GM12878 (cell line): ENCODE measurements around the gene DNAJC11. TPM values are rescaled to one million over a fixed set of nuclear protein-coding genes. Genes with fewer than 3 reads are reported as not detected.
A peak's percentile ranks its signal among the peaks of the same experiment; 100 is the strongest.

Experiments
- ATAC-seq: fragments of 200-7000 bp; cut with Tn5 transposase; 3 replicates; pipeline ENCODE4 v1.9.1; 2020; ENCODE audit warnings: mild to moderate bottlenecking, moderate library complexity
- BruUV-seq: library from RNA; stranded (reverse); fragments of 400-500 nt; replicated peaks from 2 replicates; lab custom pipeline; 2021; lab: Mats Ljungman, UMichigan
- CTCF ChIA-PET: fragments of 300-600 bp; sonication (Branson Sonifier 250); formaldehyde crosslinking; extraction: SDS; loops from one replicate; lab custom pipeline; 2021; ENCODE audit warnings: inconsistent platforms; lab: Yijun Ruan, JAX
- POLR2A ChIA-PET: fragments of 350-600 bp; formaldehyde crosslinking; extraction: SDS; loops from one replicate; lab custom pipeline; 2021; ENCODE audit warnings: inconsistent platforms; lab: Charles Lee
- RAD21 ChIA-PET: fragments of 300-600 bp; sonication (Branson Sonifier 250); formaldehyde crosslinking; loops from one replicate; lab custom pipeline; 2023; ENCODE audit warnings: antibody characterized with exemption; ENCODE audit not compliant: unreplicated experiment; lab: Charles Lee
- SMC1A ChIA-PET: fragments of 300-600 bp; sonication (Branson Sonifier 250); formaldehyde crosslinking; loops from one replicate; lab custom pipeline; 2023; ENCODE audit not compliant: unreplicated experiment, uncharacterized antibody; lab: Charles Lee
- DNase-seq: peaks from one replicate; pipeline ENCODE4 v3.0.0-alpha.2; 2011; ENCODE audit warnings: low read depth, low spot score
- FAIRE-seq: peaks from 3 replicates; lab custom pipeline; 2011; peaks lifted over from hg19 to GRCh38; lab: Jason Lieb, UNC
- H2AFZ ChIP-seq: 2 replicates; pipeline ENCODE4 v1.6.0; 2011; ENCODE audit warnings: low read depth, low read length, control low read depth; ENCODE audit not compliant: control insufficient read depth
- H3K27ac ChIP-seq: 2 replicates; pipeline ENCODE4 v1.5.1; 2011; ENCODE audit warnings: control low read depth; ENCODE audit not compliant: control insufficient read depth, insufficient read depth
- H3K27me3 ChIP-seq, 2 experiments: replicated peaks in 1 of 2; 2 replicates each; pipeline versions ENCODE4 v1.6.0 to v1.6.1; 2011; ENCODE audit warnings: low read length in 1 of 2; ENCODE audit not compliant: control insufficient read depth in 2 of 2, insufficient read depth in 2 of 2
- H3K36me3 ChIP-seq, 2 experiments: 2 replicates each; pipeline ENCODE4 v1.5.1; 2011; ENCODE audit warnings: low read length in 1 of 2; ENCODE audit not compliant: control insufficient read depth in 2 of 2, insufficient read depth in 2 of 2
- H3K4me1 ChIP-seq: 2 replicates; pipeline ENCODE4 v1.6.1; 2011; ENCODE audit warnings: mild to moderate bottlenecking, low read length, moderate library complexity, mixed read lengths; ENCODE audit not compliant: control insufficient read depth, insufficient read depth
- H3K4me2 ChIP-seq: 2 replicates; pipeline ENCODE4 v1.6.0; 2011; ENCODE audit warnings: control low read depth; ENCODE audit not compliant: control insufficient read depth, insufficient read depth
- H3K4me3 ChIP-seq: fragments of 200-600 bp; sonication (generic); 2 replicates; pipeline ENCODE4 v1.5.1; 2016
- H3K79me2 ChIP-seq: 2 replicates; pipeline ENCODE4 v1.6.0; 2011; ENCODE audit warnings: low read length; ENCODE audit not compliant: control insufficient read depth, insufficient read depth
- H3K9ac ChIP-seq: 2 replicates; pipeline ENCODE4 v1.8.0; 2011; ENCODE audit warnings: low read length, control low read depth, mixed read lengths; ENCODE audit not compliant: control insufficient read depth, insufficient read depth
- H3K9me3 ChIP-seq: replicated peaks from 3 replicates; pipeline ENCODE4 v1.5.1; 2011; ENCODE audit warnings: mild to moderate bottlenecking, low read length; ENCODE audit not compliant: control insufficient read depth, insufficient read depth
- H4K20me1 ChIP-seq: 2 replicates; pipeline ENCODE4 v1.6.0; 2011; ENCODE audit not compliant: control insufficient read depth, insufficient read depth
- ASH2L ChIP-seq: fragments of 300-600, 200-600 bp; sonication (generic); IDR thresholded peaks from 2 replicates; pipeline ENCODE4 v1.6.1; 2017; ENCODE audit warnings: low read depth, mild to moderate bottlenecking, borderline replicate concordance
- ATF7 ChIP-seq: fragments of 450-650 bp; IDR thresholded peaks from 2 replicates; pipeline ENCODE4 v1.6.1; 2016; ENCODE audit warnings: low read depth, mild to moderate bottlenecking
- BACH1 ChIP-seq: fragments of 450-650 bp; IDR thresholded peaks from 2 replicates; pipeline ENCODE4 v1.6.1; 2017; ENCODE audit warnings: mild to moderate bottlenecking, borderline replicate concordance
- CREB1 ChIP-seq: IDR thresholded peaks from 2 replicates; pipeline ENCODE4 v1.6.1; 2012; ENCODE audit warnings: low read depth, mild to moderate bottlenecking, inconsistent platforms
- EED ChIP-seq: sonication (generic); IDR thresholded peaks from 2 replicates; pipeline ENCODE4 v1.6.1; 2016; ENCODE audit warnings: antibody characterized with exemption, low read depth
- JUND ChIP-seq: IDR thresholded peaks from 2 replicates; pipeline ENCODE4 v1.6.1; 2012; ENCODE audit warnings: low read depth, mild to moderate bottlenecking, low read length, improper control_type of control experiment, moderate library complexity
- RBBP5 ChIP-seq: fragments of 200-600 bp; sonication (generic); conservative IDR thresholded peaks from 2 replicates; pipeline ENCODE4 v1.6.1; 2016
- ZNF217 ChIP-seq: fragments of 450-650 bp; IDR thresholded peaks from 2 replicates; pipeline ENCODE4 v1.6.1; 2017; ENCODE audit warnings: antibody characterized with exemption, mild to moderate bottlenecking
- WGBS: methylation state at CpG from one replicate; pipeline ENCODE4 v1.1.6; 2016; ENCODE audit warnings: low lambda C conversion rate; ENCODE audit not compliant: insufficient replicate concordance, insufficient coverage; ENCODE audit errors: missing lambda C conversion rate; 5-methylcytosine and 5-hydroxymethylcytosine counted together
- in situ Hi-C: fragments of 300-500 bp; cut with MboI; formaldehyde crosslinking; loops from 9 replicates; pipeline ENCODE4 v1.14.3; 2018; ENCODE audit warnings: mixed read lengths
- intact Hi-C: fragments of 100-400 bp; cut with micrococcal nuclease; formaldehyde crosslinking; loops from one replicate; pipeline ENCODE4 v1.14.2; 2022; ENCODE audit not compliant: unreplicated experiment
- polyA plus RNA-seq, 11 experiments: library from polyadenylated mRNA; depleted of rRNA in 4 of 11; unstranded in 6 of 11; stranded (reverse) in 5 of 11; fragments of >200 nt; fragmentation: Nextera tagmentation in 4 of 11; fragmentation: Illumina TruSeq in 1 of 11; extraction: Ambion mirVana in 4 of 11; extraction: Trizol in 1 of 11; gene quantifications; 1 replicate in 1 of 11; 2 replicates in 10 of 11; pipeline versions ENCODE4 v1.2.1 to v1.2.3, GENCODE V29; 2011 to 2016; ENCODE audit warnings: inconsistent platforms in 2 of 11, missing spikeins in 2 of 11, low read depth in 1 of 11
- total RNA-seq, 4 experiments: library from RNA; depleted of rRNA in 3 of 4; stranded (reverse); fragments of >200 nt in 3 of 4; fragmentation: Illumina TruSeq in 1 of 4; extraction: Trizol in 1 of 4; gene quantifications; 2 replicates each; pipeline versions ENCODE4 v1.2.1 to v1.2.3, GENCODE V29; 2013 to 2021
- TF ChIP-seq, protein P1 (sequence below): IDR thresholded peaks from 2 replicates; pipeline ENCODE4 v1.6.1; 2012; ENCODE audit warnings: low read depth, low read length, improper control_type of control experiment
- TF ChIP-seq, protein P2 (sequence below): fragments of 450-650 bp; IDR thresholded peaks from 2 replicates; pipeline ENCODE4 v1.6.1; 2017; ENCODE audit warnings: mild to moderate bottlenecking, moderate library complexity
- TF ChIP-seq, protein P3 (sequence below): IDR thresholded peaks from 2 replicates; pipeline ENCODE4 v1.6.1; 2011; ENCODE audit warnings: borderline replicate concordance, low read depth, mild to moderate bottlenecking, moderate library complexity, low read length; ENCODE audit not compliant: insufficient read depth, poor library complexity, severe bottlenecking
- TF ChIP-seq, protein P4 (sequence below): fragments of 450-650 bp; formaldehyde crosslinking; IDR thresholded peaks from 2 replicates; pipeline ENCODE4 v1.5.0; 2022; ENCODE audit warnings: mild to moderate bottlenecking, missing genetic modification characterization

The DNAJC11 gene
- total and polyA plus RNA-seq, 10 of the 15 experiments (the other 5 are each of a cell fraction or from before 2014, with no cell fraction given): 5.0 to 58.8 (median 39.5) TPM

DNA sequence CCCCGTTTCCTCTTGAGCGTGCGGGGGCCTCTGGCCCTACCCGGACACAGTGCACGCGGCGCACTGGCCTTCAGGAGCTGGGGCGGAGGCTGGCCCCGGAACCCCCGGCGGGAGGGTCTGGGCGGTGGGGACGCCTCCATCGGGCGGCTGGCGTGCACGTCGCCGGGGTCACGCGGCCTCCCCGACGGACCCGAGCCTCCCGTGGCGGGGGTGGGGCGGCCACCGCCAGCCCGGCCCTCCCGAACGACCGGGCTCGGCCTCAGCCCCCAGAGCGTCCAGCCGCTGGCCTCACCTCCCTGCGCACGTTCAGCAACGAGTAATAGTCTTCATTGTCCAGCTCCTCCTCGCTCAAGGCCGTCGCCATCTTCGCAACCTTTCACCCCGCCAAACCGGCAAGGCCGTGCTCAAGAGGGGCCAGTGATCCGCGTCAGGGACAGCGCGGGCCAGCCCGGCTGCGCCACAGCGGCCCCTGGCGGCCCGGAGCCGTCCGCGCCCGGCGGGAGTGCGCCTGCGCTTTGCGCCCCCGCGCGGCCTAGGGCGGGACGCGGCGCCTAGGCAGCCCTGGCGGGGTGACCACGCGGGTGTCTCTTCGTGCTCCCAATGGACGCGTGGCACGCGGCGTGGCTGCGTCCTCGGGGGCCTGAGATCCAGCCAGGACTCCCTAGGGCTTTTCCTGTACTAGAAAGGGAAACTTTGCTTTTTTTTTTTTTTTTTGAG lies at the start of gene DNAJC11 (continued):
- TF ChIP-seq CREB1: peak; percentile 84; the same call in 1 of the 2 replicates
- peak; percentile 91 for TF ChIP-seq BACH1
- no peak for TF ChIP-seq ATF7
- TF ChIP-seq EED: no peak

DNA sequence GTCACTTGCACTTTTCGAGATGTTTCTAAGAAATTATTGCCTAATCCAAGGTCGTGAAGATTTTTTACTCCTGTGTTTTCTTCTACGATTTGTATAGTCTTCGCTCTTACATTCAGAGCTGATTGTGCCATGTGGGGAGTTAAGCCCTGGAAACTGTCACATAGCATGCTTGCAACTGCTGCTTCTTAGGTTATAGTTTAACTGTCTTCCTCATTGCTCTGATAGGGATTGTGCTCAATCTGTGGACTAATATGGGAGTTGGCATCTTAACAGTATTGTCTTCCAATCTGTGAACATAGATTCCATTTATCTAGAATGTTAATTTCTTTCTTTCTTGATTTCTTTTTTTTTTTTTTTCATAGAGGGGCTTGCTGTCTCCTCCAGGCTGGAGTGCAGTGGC lies 48.9 kb upstream of the DNAJC11 start:
- Histone ChIP-seq H3K27me3 (no peaks in the 10 kb centered on the region), H3K4me3 (no peak overlapping the region), H3K9ac (no peak overlapping the region), H3K4me1 (no peaks in the 10 kb centered on the region), H3K4me2 (no peak overlapping the region), H4K20me1 (no peaks in the 10 kb centered on the region), H2AFZ (no peak overlapping the region), H3K79me2 (no peaks in the 10 kb centered on the region), H3K9me3 (no peaks in the 10 kb centered on the region), H3K27ac (no peak overlapping the region), H3K36me3 (no peaks in the 10 kb centered on the region)
- DNase-seq: no peak
- intact Hi-C loops: no loop called here
- CTCF ChIA-PET: interaction anchor here (0.6 to 1.3 kb wide), 2 partner anchors 31 to 995 kb away, joined by 3 to 4 read pairs; no protein-coding TSS in a partner anchor
- in situ Hi-C loops: no loop called here
- POLR2A ChIA-PET: no interaction called here
- TF ChIP-seq, protein P1, sequence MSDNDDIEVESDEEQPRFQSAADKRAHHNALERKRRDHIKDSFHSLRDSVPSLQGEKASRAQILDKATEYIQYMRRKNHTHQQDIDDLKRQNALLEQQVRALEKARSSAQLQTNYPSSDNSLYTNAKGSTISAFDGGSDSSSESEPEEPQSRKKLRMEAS: no peak
- TF ChIP-seq, protein P2, sequence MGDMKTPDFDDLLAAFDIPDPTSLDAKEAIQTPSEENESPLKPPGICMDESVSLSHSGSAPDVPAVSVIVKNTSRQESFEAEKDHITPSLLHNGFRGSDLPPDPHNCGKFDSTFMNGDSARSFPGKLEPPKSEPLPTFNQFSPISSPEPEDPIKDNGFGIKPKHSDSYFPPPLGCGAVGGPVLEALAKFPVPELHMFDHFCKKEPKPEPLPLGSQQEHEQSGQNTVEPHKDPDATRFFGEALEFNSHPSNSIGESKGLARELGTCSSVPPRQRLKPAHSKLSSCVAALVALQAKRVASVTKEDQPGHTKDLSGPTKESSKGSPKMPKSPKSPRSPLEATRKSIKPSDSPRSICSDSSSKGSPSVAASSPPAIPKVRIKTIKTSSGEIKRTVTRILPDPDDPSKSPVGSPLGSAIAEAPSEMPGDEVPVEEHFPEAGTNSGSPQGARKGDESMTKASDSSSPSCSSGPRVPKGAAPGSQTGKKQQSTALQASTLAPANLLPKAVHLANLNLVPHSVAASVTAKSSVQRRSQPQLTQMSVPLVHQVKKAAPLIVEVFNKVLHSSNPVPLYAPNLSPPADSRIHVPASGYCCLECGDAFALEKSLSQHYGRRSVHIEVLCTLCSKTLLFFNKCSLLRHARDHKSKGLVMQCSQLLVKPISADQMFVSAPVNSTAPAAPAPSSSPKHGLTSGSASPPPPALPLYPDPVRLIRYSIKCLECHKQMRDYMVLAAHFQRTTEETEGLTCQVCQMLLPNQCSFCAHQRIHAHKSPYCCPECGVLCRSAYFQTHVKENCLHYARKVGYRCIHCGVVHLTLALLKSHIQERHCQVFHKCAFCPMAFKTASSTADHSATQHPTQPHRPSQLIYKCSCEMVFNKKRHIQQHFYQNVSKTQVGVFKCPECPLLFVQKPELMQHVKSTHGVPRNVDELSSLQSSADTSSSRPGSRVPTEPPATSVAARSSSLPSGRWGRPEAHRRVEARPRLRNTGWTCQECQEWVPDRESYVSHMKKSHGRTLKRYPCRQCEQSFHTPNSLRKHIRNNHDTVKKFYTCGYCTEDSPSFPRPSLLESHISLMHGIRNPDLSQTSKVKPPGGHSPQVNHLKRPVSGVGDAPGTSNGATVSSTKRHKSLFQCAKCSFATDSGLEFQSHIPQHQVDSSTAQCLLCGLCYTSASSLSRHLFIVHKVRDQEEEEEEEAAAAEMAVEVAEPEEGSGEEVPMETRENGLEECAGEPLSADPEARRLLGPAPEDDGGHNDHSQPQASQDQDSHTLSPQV: no peak
- TF ChIP-seq, protein P3, sequence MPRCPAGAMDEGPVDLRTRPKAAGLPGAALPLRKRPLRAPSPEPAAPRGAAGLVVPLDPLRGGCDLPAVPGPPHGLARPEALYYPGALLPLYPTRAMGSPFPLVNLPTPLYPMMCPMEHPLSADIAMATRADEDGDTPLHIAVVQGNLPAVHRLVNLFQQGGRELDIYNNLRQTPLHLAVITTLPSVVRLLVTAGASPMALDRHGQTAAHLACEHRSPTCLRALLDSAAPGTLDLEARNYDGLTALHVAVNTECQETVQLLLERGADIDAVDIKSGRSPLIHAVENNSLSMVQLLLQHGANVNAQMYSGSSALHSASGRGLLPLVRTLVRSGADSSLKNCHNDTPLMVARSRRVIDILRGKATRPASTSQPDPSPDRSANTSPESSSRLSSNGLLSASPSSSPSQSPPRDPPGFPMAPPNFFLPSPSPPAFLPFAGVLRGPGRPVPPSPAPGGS: no peak
- no peak for TF ChIP-seq JUND
- no peak for TF ChIP-seq ZNF217
- TF ChIP-seq ASH2L: no peak
- TF ChIP-seq, protein P4, sequence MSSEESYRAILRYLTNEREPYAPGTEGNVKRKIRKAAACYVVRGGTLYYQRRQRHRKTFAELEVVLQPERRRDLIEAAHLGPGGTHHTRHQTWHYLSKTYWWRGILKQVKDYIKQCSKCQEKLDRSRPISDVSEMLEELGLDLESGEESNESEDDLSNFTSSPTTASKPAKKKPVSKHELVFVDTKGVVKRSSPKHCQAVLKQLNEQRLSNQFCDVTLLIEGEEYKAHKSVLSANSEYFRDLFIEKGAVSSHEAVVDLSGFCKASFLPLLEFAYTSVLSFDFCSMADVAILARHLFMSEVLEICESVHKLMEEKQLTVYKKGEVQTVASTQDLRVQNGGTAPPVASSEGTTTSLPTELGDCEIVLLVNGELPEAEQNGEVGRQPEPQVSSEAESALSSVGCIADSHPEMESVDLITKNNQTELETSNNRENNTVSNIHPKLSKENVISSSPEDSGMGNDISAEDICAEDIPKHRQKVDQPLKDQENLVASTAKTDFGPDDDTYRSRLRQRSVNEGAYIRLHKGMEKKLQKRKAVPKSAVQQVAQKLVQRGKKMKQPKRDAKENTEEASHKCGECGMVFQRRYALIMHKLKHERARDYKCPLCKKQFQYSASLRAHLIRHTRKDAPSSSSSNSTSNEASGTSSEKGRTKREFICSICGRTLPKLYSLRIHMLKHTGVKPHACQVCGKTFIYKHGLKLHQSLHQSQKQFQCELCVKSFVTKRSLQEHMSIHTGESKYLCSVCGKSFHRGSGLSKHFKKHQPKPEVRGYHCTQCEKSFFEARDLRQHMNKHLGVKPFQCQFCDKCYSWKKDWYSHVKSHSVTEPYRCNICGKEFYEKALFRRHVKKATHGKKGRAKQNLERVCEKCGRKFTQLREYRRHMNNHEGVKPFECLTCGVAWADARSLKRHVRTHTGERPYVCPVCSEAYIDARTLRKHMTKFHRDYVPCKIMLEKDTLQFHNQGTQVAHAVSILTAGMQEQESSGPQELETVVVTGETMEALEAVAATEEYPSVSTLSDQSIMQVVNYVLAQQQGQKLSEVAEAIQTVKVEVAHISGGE (CRISPR knock-in tag): no peak
- no peak for TF ChIP-seq RBBP5
- RAD21 ChIA-PET: no interaction called here
- FAIRE-seq: no peak
- ATAC-seq: no peak
- BruUV-seq: no TSS peak
- 17% methylated on average over 4 of the region's 4 CpGs for WGBS
- SMC1A ChIA-PET: no interaction called here
